ENCODE results near the gene TMEM198. TPM values are rescaled to one million over a fixed set of nuclear protein-coding genes. Genes with fewer than 3 reads are reported as not detected.

Gene TMEM198
- total and polyA plus RNA-seq, 8 donors: 2.4 to 4.2 (median 3.3) TPM

DNA sequence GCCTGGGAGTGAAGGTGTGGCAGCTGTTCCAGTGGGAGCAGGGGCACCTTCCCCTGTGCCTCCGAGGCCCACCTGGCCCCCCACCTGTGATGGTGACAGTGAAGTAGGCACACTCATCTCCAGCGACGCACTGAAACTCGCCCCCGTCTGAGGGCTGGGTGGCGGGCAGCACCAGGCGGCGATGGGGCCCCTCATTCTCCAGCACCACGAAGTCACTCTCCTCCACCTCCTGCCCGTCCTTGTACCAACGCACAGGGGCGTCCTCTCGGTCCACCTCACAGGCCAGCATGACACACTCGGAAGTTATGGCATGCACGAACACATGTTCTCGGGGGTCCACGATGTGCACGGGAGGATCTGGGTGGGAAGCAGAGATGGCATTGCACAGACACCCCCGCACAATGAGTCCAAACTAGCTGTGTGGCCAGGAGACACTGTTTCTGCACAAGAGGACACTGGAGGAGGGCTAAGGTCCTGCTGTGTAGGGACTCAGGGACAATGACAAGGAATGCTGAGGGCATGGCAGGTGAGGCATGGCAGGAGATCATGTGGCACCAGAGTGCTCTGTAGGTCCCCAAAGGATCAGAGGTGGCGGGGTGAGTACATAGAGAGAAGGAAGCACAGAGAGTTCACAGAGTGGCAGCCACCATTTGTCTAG is 19.6 kb downstream of the TMEM198 start:
- Histone ChIP-seq H3K27ac (no peak overlapping the region), H3K9me3 (no peaks in the 10 kb centered on the region), H3K27me3 (no peaks in the 10 kb centered on the region), H3K36me3 (peaks cover 0 to 3% of the 10 kb centered on the region in 2 donors), H3K4me3 (no peak overlapping the region), H3K4me1 (no peaks in the 10 kb centered on the region)
- ATAC-seq (no peak), DNase-seq (no peak)
- intact Hi-C loops (cut with DNase I): no loop called here
- TF ChIP-seq, protein P1, sequence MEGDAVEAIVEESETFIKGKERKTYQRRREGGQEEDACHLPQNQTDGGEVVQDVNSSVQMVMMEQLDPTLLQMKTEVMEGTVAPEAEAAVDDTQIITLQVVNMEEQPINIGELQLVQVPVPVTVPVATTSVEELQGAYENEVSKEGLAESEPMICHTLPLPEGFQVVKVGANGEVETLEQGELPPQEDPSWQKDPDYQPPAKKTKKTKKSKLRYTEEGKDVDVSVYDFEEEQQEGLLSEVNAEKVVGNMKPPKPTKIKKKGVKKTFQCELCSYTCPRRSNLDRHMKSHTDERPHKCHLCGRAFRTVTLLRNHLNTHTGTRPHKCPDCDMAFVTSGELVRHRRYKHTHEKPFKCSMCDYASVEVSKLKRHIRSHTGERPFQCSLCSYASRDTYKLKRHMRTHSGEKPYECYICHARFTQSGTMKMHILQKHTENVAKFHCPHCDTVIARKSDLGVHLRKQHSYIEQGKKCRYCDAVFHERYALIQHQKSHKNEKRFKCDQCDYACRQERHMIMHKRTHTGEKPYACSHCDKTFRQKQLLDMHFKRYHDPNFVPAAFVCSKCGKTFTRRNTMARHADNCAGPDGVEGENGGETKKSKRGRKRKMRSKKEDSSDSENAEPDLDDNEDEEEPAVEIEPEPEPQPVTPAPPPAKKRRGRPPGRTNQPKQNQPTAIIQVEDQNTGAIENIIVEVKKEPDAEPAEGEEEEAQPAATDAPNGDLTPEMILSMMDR (IDR thresholded peaks at IDR 0.05): no peak

DNA sequence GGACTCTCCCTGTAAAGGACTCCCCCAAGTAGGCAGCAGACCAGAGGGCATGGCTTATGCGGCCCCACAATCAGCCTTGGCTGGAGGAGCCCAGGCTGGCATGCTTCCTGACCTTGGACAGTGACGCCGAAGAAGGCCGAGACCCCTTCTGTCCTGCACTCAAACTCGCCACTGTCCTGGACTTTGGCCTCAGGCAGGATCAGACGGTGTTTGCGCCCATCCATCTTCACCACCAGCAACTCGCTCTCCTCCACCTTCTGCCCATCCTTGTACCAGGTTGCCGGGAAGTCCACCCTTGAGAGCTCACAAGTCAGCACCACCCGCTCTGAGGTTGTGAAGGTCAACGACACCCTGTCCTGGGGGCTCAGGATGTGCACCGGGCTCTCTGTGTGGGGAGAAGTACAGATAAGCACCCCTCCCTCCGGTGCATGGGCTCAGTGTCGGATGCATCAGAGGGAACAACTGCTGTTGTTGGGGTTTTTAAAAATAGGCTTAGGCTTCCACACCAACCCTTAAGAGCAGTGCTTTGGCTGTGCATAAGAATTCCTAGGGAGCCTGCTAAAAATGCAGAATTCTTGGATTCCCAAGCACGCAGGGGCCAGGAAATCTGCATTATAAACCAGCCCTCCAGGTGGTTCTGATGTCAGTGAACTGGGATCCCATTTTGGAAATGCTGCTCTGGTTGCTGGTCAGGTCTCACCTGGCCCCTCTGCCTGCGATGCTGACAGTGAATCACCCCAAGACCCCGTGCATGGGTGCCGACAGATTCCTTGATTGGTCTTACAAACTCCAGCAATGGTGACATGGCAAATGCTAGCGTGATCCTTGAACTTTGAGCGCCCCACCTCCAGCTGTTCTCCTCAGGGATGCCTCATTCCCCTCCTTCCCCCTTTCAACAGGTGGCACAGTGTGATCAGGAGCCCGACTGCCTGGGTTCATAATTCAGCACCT is 21.6 kb downstream of the TMEM198 start:
- Histone ChIP-seq H3K27ac (no peak overlapping the region), H3K9me3 (no peaks in the 10 kb centered on the region), H3K4me3 (no peak overlapping the region), H3K4me1 (peaks cover 0 to 8% of the 10 kb centered on the region in 2 donors), H3K27me3 (peaks cover 0 to 17% of the 10 kb centered on the region in 2 donors), H3K36me3 (peaks cover 0 to 3% of the 10 kb centered on the region in 2 donors)
- intact Hi-C loops (cut with DNase I): no loop called here
- DNase-seq (no peak), ATAC-seq (no peak)
- TF ChIP-seq, protein P1 (IDR thresholded peaks at IDR 0.05): no peak

DNA sequence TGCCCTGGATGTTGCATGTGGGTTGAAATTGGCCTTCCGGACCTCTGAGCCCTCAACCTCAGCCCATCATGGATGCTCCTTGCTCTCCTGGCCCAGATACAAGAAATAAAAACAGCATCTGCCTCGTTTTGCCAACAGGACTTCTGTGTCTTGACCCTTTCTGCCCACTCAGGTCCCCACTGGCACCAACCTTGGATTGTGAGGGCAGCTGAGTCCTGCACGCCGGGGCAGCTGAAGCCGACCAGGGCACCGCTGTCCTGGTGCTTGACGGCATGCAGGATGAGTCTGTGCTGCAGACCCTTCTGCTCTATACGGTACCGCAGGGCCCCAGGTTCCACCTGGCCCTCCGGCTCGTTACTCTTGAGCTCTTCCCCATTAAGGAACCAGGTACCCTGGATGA is 22.8 kb downstream of the TMEM198 start:
- H3K4me3 ChIP-seq: no peak overlapping the region
- intact Hi-C loops (cut with DNase I): no loop called here
- H3K4me1 ChIP-seq: peaks cover 0 to 17% of the 10 kb centered on the region in 2 donors
- DNase-seq (peak in 1 of 4 donors; percentile 77), ATAC-seq (no peak)
- H3K9me3 ChIP-seq: no peaks in the 10 kb centered on the region
- TF ChIP-seq, protein P1 (IDR thresholded peaks at IDR 0.05): no peak
- H3K36me3 ChIP-seq: peaks cover 0 to 3% of the 10 kb centered on the region in 2 donors
- H3K27ac ChIP-seq: no peak overlapping the region
- H3K27me3 ChIP-seq: peaks cover 0 to 29% of the 10 kb centered on the region in 2 donors

DNA sequence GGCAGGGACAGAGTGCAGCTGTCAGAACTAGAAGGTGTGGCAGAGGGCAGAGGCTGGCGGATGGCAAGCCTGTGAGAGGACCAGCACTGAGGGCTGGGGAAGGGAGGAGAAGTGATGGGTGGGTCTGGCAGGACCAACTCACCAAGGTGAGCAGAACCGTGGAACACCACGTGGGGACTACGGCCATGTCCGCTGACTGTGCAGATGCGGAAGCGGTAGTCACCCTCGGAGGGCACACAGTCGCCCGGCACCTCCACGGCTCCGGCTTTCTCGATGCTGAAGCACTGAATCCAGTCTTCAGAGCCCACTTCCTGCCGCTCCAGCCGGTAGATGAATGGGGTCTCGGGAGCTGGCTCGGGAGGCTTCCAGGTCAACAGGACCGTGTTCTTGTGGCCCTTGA is 23.3 kb downstream of the TMEM198 start:
- Histone ChIP-seq H3K9me3 (no peaks in the 10 kb centered on the region), H3K4me1 (peaks cover 0 to 17% of the 10 kb centered on the region in 2 donors), H3K4me3 (no peak overlapping the region), H3K27me3 (peaks cover 0 to 33% of the 10 kb centered on the region in 2 donors), H3K36me3 (peaks cover 0 to 3% of the 10 kb centered on the region in 2 donors), H3K27ac (no peak overlapping the region)
- no peak for DNase-seq
- TF ChIP-seq, protein P1 (IDR thresholded peaks at IDR 0.05): no peak
- ATAC-seq: no peak
- intact Hi-C loops (cut with DNase I): no loop called here

DNA sequence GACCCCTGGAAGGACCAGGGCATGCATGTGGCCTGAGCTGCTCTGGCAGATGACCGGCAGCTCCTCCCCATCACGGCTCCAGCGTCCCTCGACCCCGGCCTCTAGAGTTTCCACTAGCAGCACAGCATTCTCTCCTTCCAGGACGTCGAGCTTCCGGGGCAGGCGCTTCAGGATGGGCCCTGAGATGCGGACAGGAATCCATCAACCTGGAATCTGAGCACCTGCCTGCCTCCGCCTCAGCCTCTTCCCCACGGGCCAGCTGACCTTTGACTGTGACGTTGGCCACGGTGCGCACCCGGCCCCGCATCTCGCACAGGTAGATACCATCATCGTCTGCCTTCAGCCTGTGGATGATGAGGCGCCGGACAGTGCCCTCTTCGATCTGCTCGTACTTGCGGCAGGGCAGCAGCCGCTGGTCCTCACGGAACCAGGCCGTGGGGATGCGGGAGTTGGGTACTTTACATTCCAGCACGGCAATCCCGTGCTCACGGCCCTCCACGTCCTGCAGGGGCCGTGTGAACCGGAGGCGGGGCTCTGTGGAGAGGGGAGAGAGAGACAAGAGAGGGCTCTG is 24.0 kb downstream of the TMEM198 start:
- TF ChIP-seq, protein P1 (IDR thresholded peaks at IDR 0.05): no peak
- intact Hi-C loops (cut with DNase I): no loop called here
- DNase-seq: no peak

More for the DNA sequence above, 24.0 kb downstream of the TMEM198 start:
- peaks cover 0 to 41% of the 10 kb centered on the region in 2 donors for H3K27me3 ChIP-seq
- no peak for ATAC-seq
- H3K36me3 ChIP-seq: peaks cover 0 to 3% of the 10 kb centered on the region in 2 donors
- H3K9me3 ChIP-seq: no peaks in the 10 kb centered on the region
- H3K27ac ChIP-seq: no peak overlapping the region
- peaks cover 0 to 17% of the 10 kb centered on the region in 2 donors for H3K4me1 ChIP-seq
- H3K4me3 ChIP-seq: no peak overlapping the region
